Keratinocyte (primary cell): ENCODE data around the gene MC3R. TPM values are rescaled to one million over a fixed set of nuclear protein-coding genes. Genes with fewer than 3 reads are reported as not detected.
"Not testable (repeated sequence)": the region's sequence is repeated elsewhere in the genome, so short reads cannot be mapped to it uniquely, and the experiment has no call there.

ENCODE experiments used
- DNase-seq: peaks from one replicate; pipeline ENCODE4 v3.0.0-alpha.2; 2011; ENCODE audit warnings: low read depth, missing footprints, low spot score
- FAIRE-seq: peaks from 2 replicates; lab custom pipeline; 2011; peaks lifted over from hg19 to GRCh38; lab: Jason Lieb, UNC
- H2AFZ ChIP-seq: 2 replicates; pipeline ENCODE4 v1.6.0; 2012; ENCODE audit warnings: low read length, control low read depth, inconsistent platforms; ENCODE audit not compliant: control insufficient read depth
- H3K27ac ChIP-seq: 2 replicates; pipeline ENCODE4 v1.5.1; 2011; ENCODE audit warnings: low read length; ENCODE audit not compliant: control insufficient read depth, insufficient read depth
- H3K27me3 ChIP-seq: 3 replicates; pipeline ENCODE4 v1.6.0; 2011; ENCODE audit warnings: low read length; ENCODE audit not compliant: control insufficient read depth, insufficient read depth; ENCODE audit errors: extremely low read depth
- H3K36me3 ChIP-seq, 2 experiments: 2 replicates in 1 of 2; 3 replicates in 1 of 2; pipeline ENCODE4 v1.5.1; 2011; ENCODE audit warnings: low read length in 2 of 2, mild to moderate bottlenecking in 1 of 2; ENCODE audit not compliant: control insufficient read depth in 2 of 2, insufficient read depth in 2 of 2; ENCODE audit errors: extremely low read depth in 1 of 2
- H3K4me1 ChIP-seq: 3 replicates; pipeline ENCODE4 v1.5.1; 2011; ENCODE audit warnings: low read length; ENCODE audit not compliant: control insufficient read depth, insufficient read depth; ENCODE audit errors: extremely low read depth
- H3K4me2 ChIP-seq: 3 replicates; pipeline ENCODE4 v1.6.0; 2011; ENCODE audit warnings: low read depth, low read length; ENCODE audit not compliant: control insufficient read depth, insufficient read depth; ENCODE audit errors: extremely low read depth
- H3K4me3 ChIP-seq, 3 experiments: fragments of 200-600 bp in 1 of 3; sonication (generic) in 1 of 3; 2 replicates in 2 of 3; 3 replicates in 1 of 3; pipeline ENCODE4 v1.5.1; 2011 to 2016; ENCODE audit warnings: low read length in 3 of 3, mild to moderate bottlenecking in 3 of 3, control low read depth in 2 of 3, inconsistent platforms in 1 of 3, low read depth in 1 of 3, mixed read lengths in 1 of 3, mixed run types in 1 of 3, moderate library complexity in 1 of 3; ENCODE audit not compliant: control insufficient read depth in 2 of 3, insufficient read depth in 2 of 3; ENCODE audit errors: extremely low read depth in 1 of 3
- H3K79me2 ChIP-seq: 2 replicates; pipeline ENCODE4 v1.6.0; 2012; ENCODE audit warnings: low read length; ENCODE audit not compliant: control insufficient read depth, insufficient read depth
- H3K9ac ChIP-seq: 3 replicates; pipeline ENCODE4 v1.6.0; 2011; ENCODE audit warnings: low read length; ENCODE audit not compliant: control insufficient read depth, insufficient read depth; ENCODE audit errors: extremely low read depth
- H3K9me1 ChIP-seq: 3 replicates; pipeline ENCODE4 v1.6.0; 2011; ENCODE audit warnings: low read length; ENCODE audit not compliant: control insufficient read depth, insufficient read depth; ENCODE audit errors: extremely low read depth
- H3K9me3 ChIP-seq: 2 replicates; pipeline ENCODE4 v1.5.1; 2012; ENCODE audit warnings: low read depth, low read length; ENCODE audit not compliant: control insufficient read depth
- H4K20me1 ChIP-seq: 3 replicates; pipeline ENCODE4 v1.6.0; 2011; ENCODE audit warnings: low read length; ENCODE audit not compliant: control insufficient read depth, insufficient read depth; ENCODE audit errors: extremely low read depth
- CTCF ChIP-seq, 3 experiments: IDR thresholded peaks in 1 of 3; conservative IDR thresholded peaks in 1 of 3; optimal IDR thresholded peaks in 1 of 3; 2 replicates in 2 of 3; 3 replicates in 1 of 3; pipeline versions ENCODE3 to v1.5.1; 2011; ENCODE audit warnings: low read length in 3 of 3, mild to moderate bottlenecking in 3 of 3, moderate library complexity in 2 of 3, control low read depth in 1 of 3, inconsistent platforms in 1 of 3; ENCODE audit not compliant: insufficient read depth in 2 of 3; ENCODE audit errors: extremely low read depth in 1 of 3
- EZH2 ChIP-seq: IDR thresholded peaks from one replicate; pipeline ENCODE4 v1.6.1; 2012; ENCODE audit warnings: inconsistent platforms, mild to moderate bottlenecking, low read length, moderate library complexity
- dilution Hi-C: fragments of 300-500 bp; cut with MboI; formaldehyde crosslinking; loops from one replicate; pipeline ENCODE4 v1.7.0; 2020; ENCODE audit warnings: low sequenced_read_pairs; ENCODE audit not compliant: extremely low pct_ligation_motif_present
- polyA plus RNA-seq, 5 experiments: library from polyadenylated mRNA; depleted of rRNA in 3 of 5; stranded (reverse) in 3 of 5; stranded (forward) in 1 of 5; unstranded in 1 of 5; fragments of >200 nt; gene quantifications; 1 replicate in 1 of 5; 2 replicates in 3 of 5; 3 replicates in 1 of 5; pipeline versions ENCODE4 v1.2.1 to v1.2.3, GENCODE V29; 2011 to 2012; ENCODE audit warnings: missing spikeins in 2 of 5, low read depth in 1 of 5, low replicate concordance in 1 of 5

Gene MC3R
- polyA plus RNA-seq, 1 donor (not counting 4 experiments of a cell fraction or from before 2014, with no cell fraction given), result not detected

- H3K27ac ChIP-seq, result no peak overlapping the region
- no peaks in the 10 kb centered on the region for H4K20me1 ChIP-seq
- H3K9me3 ChIP-seq, result peaks cover 4% of the 10 kb centered on the region
- H3K4me3 ChIP-seq, result no peak overlapping the region
- no peak overlapping the region for H2AFZ ChIP-seq
- H3K4me1 ChIP-seq, result peaks cover 4% of the 10 kb centered on the region
- no peak overlapping the region for H3K4me2 ChIP-seq
- H3K27me3 ChIP-seq, result no peaks in the 10 kb centered on the region
- H3K36me3 ChIP-seq, result no peaks in the 10 kb centered on the region
- FAIRE-seq, result no peak
- TF ChIP-seq CTCF (optimal IDR thresholded peaks at IDR 0.05 in 1 of 3, IDR thresholded peaks at IDR 0.05 in 1 of 3, conservative IDR thresholded peaks at IDR 0.05 in 1 of 3; ENCODE audit: extremely low read depth in 1 of 3, insufficient read depth in 2 of 3, low read length in 3 of 3) (no peak), EZH2 (no peak)
- dilution Hi-C loops, result no loop called here
- DNase-seq, result no peak
- H3K9me1 ChIP-seq, result no peaks in the 10 kb centered on the region
- no peak overlapping the region for H3K9ac ChIP-seq
- H3K79me2 ChIP-seq, result no peaks in the 10 kb centered on the region
Measured at GRCh38 chr20:56217829-56218228, 30.7 kb upstream of the MC3R start.

GRCh38 chr20:56221186-56221585 lies 27.3 kb upstream of the MC3R start:
- dilution Hi-C loops, H3K79me2 ChIP-seq, H2AFZ ChIP-seq, DNase-seq, H3K27me3 ChIP-seq, H4K20me1 ChIP-seq, H3K27ac ChIP-seq, H3K36me3 ChIP-seq, FAIRE-seq, H3K9ac ChIP-seq, H3K4me3 ChIP-seq, H3K9me3 ChIP-seq, H3K9me1 ChIP-seq, H3K4me2 ChIP-seq: not testable (repeated sequence)
- H3K4me1 ChIP-seq, result peaks cover 13% of the 10 kb centered on the region

DNA sequence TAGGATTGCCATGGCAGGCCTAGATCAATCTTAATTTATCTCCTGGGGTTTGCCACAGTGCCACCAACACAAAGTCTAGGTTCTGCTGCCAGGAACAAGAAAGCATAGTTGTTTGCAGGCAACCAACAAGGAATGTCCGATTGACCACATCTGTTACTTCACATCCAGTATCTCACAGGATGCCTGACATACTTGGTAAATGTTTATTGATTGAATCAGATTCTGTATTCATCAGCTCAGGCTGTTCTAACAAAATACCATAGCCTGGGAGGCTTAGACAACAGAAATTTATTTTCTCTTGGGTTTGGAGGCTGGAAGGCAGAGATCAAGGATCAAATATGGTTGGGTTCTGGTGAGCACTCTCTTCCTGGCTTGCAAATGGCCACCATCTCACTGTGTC lies 26.3 kb upstream of the MC3R start:
- TF ChIP-seq CTCF (optimal IDR thresholded peaks at IDR 0.05 in 1 of 3, IDR thresholded peaks at IDR 0.05 in 1 of 3, conservative IDR thresholded peaks at IDR 0.05 in 1 of 3; ENCODE audit: extremely low read depth in 1 of 3, insufficient read depth in 2 of 3, low read length in 3 of 3) (no peak), EZH2 (no peak)
- H3K4me3 ChIP-seq, result no peak overlapping the region
- H3K79me2 ChIP-seq, result no peaks in the 10 kb centered on the region
- no peak overlapping the region for H3K27ac ChIP-seq
- H3K9me3 ChIP-seq, result peaks cover 7% of the 10 kb centered on the region
- H4K20me1 ChIP-seq, result no peaks in the 10 kb centered on the region
- H3K27me3 ChIP-seq, result no peaks in the 10 kb centered on the region
- DNase-seq, result no peak
- H3K4me1 ChIP-seq, result peaks cover 13% of the 10 kb centered on the region
- no peaks in the 10 kb centered on the region for H3K9me1 ChIP-seq
- no peaks in the 10 kb centered on the region for H3K36me3 ChIP-seq
- H3K4me2 ChIP-seq, result no peak overlapping the region
- H2AFZ ChIP-seq, result no peak overlapping the region
- dilution Hi-C loops, result no loop called here
- FAIRE-seq, result no peak
- H3K9ac ChIP-seq, result no peak overlapping the region
